Gastrocnemius medialis (tissue), 4 donors: ENCODE data around the gene ARMC2. TPM values are rescaled to one million over a fixed set of nuclear protein-coding genes. Genes with fewer than 3 reads are reported as not detected.

Experiments used
- ATAC-seq, 2 donors: fragments of 150-250 bp; one replicate each; pipeline ENCODE4 v1.9.1; 2016
- DNase-seq, 2 donors: peaks; one replicate each; pipeline ENCODE4 v3.0.0-alpha.2; 2019
- H3K27ac ChIP-seq, 4 donors: fragments of 200-600 bp; sonication (generic); 1 replicate in 1 of 4; 2 replicates in 3 of 4; pipeline ENCODE4 v1.5.1; 2016 to 2018; ENCODE audit warnings: mild to moderate bottlenecking in 2 of 4, moderate library complexity in 1 of 4
- H3K27me3 ChIP-seq, 3 donors: fragments of 200-600 bp; sonication (generic) in 2 of 3; 1 replicate in 1 of 3; 2 replicates in 2 of 3; pipeline versions ENCODE4 v1.5.1 to v1.6.0; 2016 to 2019; ENCODE audit warnings: mild to moderate bottlenecking in 1 of 3, moderate library complexity in 1 of 3
- H3K36me3 ChIP-seq, 2 donors: fragments of 200-600 bp; sonication (generic) in 1 of 2; one replicate each; pipeline ENCODE4 v1.5.1; 2017 to 2018
- H3K4me1 ChIP-seq, 2 donors: fragments of 200-600 bp; sonication (generic) in 1 of 2; one replicate each; pipeline ENCODE4 v1.5.1; 2016 to 2017; ENCODE audit warnings: mild to moderate bottlenecking in 2 of 2
- H3K4me3 ChIP-seq, 4 donors: fragments of 200-600 bp; sonication (generic) in 3 of 4; 1 replicate in 1 of 4; 2 replicates in 3 of 4; pipeline ENCODE4 v1.5.1; 2016 to 2019; ENCODE audit warnings: mild to moderate bottlenecking in 2 of 4
- H3K9me3 ChIP-seq, 3 donors: fragments of 200-600 bp; sonication (generic) in 2 of 3; 1 replicate in 1 of 3; 2 replicates in 2 of 3; pipeline ENCODE4 v1.5.1; 2016 to 2019
- POLR2A ChIP-seq, 2 donors: fragments of 450-650 bp; IDR thresholded peaks; one replicate each; pipeline ENCODE4 v1.6.1; 2017; ENCODE audit warnings: antibody characterized with exemption in 2 of 2, mild to moderate bottlenecking in 2 of 2, moderate library complexity in 2 of 2
- in situ Hi-C, 4 donors: fragments of 200-750 bp; cut with MboI; loops; one replicate each; pipeline versions ENCODE4 v1.15.0 to v1.8.0; 2017; ENCODE audit warnings: low sequenced_read_pairs in 4 of 4
- intact Hi-C: fragments of 100-400 bp; cut with DNase I; formaldehyde crosslinking; loops from one replicate; pipeline ENCODE4 v1.15.1; 2023; ENCODE audit warnings: low total_unique reads
- total RNA-seq, 4 donors: library from RNA; depleted of rRNA; stranded (reverse); fragments of >200 nt; gene quantifications; one replicate each; pipeline versions ENCODE4 v1.1.0 to v1.2.3, GENCODE V29; 2016
- TF ChIP-seq, protein P1 (sequence below), 5 experiments: fragments of 450-650 bp in 3 of 5; fragments of 200-600 bp in 2 of 5; sonication (generic) in 2 of 5; IDR thresholded peaks in 4 of 5; conservative IDR thresholded peaks in 1 of 5; 1 replicate in 4 of 5; 2 replicates in 1 of 5; pipeline ENCODE4 v1.5.1; 2016 to 2019; ENCODE audit warnings: antibody characterized with exemption in 5 of 5, mild to moderate bottlenecking in 3 of 5, moderate library complexity in 3 of 5

ARMC2 gene
- total RNA-seq, 4 donors from 2014 or later: 0.20 to 1.8 (median 0.56) TPM

- peak overlapping the region; percentile 65 to 96 (median 74) for H3K27ac ChIP-seq
- H3K27me3 ChIP-seq: no peaks in the 10 kb centered on the region
- H3K4me1 ChIP-seq: peaks cover 56 to 87% of the 10 kb centered on the region in 2 donors
Observed at GRCh38 chr6:109023356-109023925, 175.2 kb downstream of the ARMC2 start.

More at GRCh38 chr6:109023356-109023925, 175.2 kb downstream of the ARMC2 start:
- intact Hi-C loops: no loop called here
- TF ChIP-seq, protein P1, sequence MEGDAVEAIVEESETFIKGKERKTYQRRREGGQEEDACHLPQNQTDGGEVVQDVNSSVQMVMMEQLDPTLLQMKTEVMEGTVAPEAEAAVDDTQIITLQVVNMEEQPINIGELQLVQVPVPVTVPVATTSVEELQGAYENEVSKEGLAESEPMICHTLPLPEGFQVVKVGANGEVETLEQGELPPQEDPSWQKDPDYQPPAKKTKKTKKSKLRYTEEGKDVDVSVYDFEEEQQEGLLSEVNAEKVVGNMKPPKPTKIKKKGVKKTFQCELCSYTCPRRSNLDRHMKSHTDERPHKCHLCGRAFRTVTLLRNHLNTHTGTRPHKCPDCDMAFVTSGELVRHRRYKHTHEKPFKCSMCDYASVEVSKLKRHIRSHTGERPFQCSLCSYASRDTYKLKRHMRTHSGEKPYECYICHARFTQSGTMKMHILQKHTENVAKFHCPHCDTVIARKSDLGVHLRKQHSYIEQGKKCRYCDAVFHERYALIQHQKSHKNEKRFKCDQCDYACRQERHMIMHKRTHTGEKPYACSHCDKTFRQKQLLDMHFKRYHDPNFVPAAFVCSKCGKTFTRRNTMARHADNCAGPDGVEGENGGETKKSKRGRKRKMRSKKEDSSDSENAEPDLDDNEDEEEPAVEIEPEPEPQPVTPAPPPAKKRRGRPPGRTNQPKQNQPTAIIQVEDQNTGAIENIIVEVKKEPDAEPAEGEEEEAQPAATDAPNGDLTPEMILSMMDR (IDR thresholded peaks at IDR 0.05 in 4 of 5, conservative IDR thresholded peaks at IDR 0.05 in 1 of 5): no peak
- no peak for TF ChIP-seq POLR2A (IDR thresholded peaks at IDR 0.05)
- no peaks in the 10 kb centered on the region for H3K36me3 ChIP-seq
- ATAC-seq (peak in 1 of 2 donors; percentile 38), DNase-seq (no peak)
- in situ Hi-C loops: no loop called here
- peak overlapping the region in 1 of 4 donors; percentile 7 for H3K4me3 ChIP-seq
- H3K9me3 ChIP-seq: no peaks in the 10 kb centered on the region

Other genes with a start within 250 kb of the ARMC2 start
- 100 to 1,000 TPM in 3 of 4 donors, 10 to 100 TPM in 1; 73.3 to 253 (median 128) TPM for gene SESN1, start 246.4 kb downstream of the ARMC2 start, total RNA-seq
- gene CEP57L1, start 247.1 kb downstream of the ARMC2 start, total RNA-seq: 10 to 100 TPM; 10.3 to 29.7 (median 17.5) TPM